ENCODE data around the gene NAALADL2. TPM values are rescaled to one million over a fixed set of nuclear protein-coding genes. Genes with fewer than 3 reads are reported as not detected.

The NAALADL2 gene
- total RNA-seq, 1 experiment from 2014 or later = 12.8 TPM

DNA sequence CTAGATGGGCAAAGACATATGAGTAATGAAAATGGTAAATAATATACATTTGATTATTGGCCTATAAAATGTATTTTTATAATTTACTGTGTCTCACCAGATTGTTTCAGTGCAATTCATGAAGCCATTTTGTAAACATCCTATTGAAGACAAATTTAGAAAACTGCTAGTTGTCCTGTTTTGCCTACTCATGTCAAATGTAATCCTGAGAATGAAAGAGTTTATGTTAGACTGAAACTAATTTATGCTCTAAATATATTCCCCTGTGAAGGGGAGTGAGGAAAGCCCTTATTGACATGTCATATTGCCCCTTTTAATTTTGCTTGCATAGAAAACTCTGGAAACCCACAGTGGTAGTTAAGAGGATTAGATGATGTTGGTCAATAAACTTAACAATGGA is 610.0 kb downstream of the NAALADL2 start:
- no peak for DNase-seq
- Histone ChIP-seq H3K4me2 (no peak overlapping the region), H3K9me3 (ENCODE audit: insufficient read depth, low read depth) (no peaks in the 10 kb centered on the region), H3K4me3 (no peak overlapping the region), H3K27me3 (ENCODE audit: insufficient read depth, low read depth) (no peaks in the 10 kb centered on the region), H3K79me2 (ENCODE audit: low read depth) (no peaks in the 10 kb centered on the region), H4K20me1 (ENCODE audit: insufficient read depth) (no peaks in the 10 kb centered on the region), H2AFZ (no peak overlapping the region), H3K27ac (no peak overlapping the region), H3K9me2 (ENCODE audit: insufficient read depth) (no peaks in the 10 kb centered on the region), H3K36me3 (ENCODE audit: low read depth) (no peaks in the 10 kb centered on the region), H3K4me1 (replicated peaks; ENCODE audit: insufficient read depth) (no peaks in the 10 kb centered on the region), H3F3A (ENCODE audit: insufficient read depth, low read depth) (no peaks in the 10 kb centered on the region)
- intact Hi-C loops (cut with micrococcal nuclease; ENCODE audit: unreplicated experiment) = no loop called here
- ChIA-PET CTCF (no interaction called here), POLR2A (ENCODE audit: unreplicated experiment) (no interaction called here)
- TF ChIP-seq, protein P1, sequence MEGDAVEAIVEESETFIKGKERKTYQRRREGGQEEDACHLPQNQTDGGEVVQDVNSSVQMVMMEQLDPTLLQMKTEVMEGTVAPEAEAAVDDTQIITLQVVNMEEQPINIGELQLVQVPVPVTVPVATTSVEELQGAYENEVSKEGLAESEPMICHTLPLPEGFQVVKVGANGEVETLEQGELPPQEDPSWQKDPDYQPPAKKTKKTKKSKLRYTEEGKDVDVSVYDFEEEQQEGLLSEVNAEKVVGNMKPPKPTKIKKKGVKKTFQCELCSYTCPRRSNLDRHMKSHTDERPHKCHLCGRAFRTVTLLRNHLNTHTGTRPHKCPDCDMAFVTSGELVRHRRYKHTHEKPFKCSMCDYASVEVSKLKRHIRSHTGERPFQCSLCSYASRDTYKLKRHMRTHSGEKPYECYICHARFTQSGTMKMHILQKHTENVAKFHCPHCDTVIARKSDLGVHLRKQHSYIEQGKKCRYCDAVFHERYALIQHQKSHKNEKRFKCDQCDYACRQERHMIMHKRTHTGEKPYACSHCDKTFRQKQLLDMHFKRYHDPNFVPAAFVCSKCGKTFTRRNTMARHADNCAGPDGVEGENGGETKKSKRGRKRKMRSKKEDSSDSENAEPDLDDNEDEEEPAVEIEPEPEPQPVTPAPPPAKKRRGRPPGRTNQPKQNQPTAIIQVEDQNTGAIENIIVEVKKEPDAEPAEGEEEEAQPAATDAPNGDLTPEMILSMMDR (conservative IDR thresholded peaks at IDR 0.05) = no peak
- TF ChIP-seq EZH2 (IDR thresholded peaks at IDR 0.05; ENCODE audit: low read depth) = no peak
- BruUV-seq (replicated peaks) = no TSS peak

DNA sequence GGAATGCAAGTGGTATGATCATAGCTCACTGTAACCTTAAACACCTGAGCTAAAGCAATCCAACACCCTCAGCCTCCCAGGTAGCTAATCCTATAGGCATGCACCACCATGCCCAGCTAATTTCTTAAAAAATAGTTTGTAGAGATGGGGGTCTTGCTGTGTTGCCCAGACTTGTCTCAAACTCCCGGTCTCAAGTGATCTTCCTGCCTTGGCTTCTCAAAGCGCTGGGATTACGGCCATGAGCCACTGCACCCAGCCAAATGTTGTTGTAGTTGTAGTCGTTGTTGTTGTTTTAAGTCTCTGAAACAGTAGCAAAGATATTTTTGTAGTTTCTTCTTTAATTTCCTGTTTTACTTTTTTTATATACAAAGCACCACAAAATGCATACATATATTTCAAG is 616.6 kb downstream of the NAALADL2 start:
- H3K9me3 ChIP-seq (ENCODE audit: insufficient read depth, low read depth) = no peaks in the 10 kb centered on the region
- no peak overlapping the region for H3K4me2 ChIP-seq
- ChIA-PET POLR2A (ENCODE audit: unreplicated experiment) (no interaction called here), CTCF (no interaction called here)
- no TSS peak for BruUV-seq (replicated peaks)
- no peaks in the 10 kb centered on the region for H3F3A ChIP-seq (ENCODE audit: insufficient read depth, low read depth)
- no peak overlapping the region for H2AFZ ChIP-seq
- intact Hi-C loops (cut with micrococcal nuclease; ENCODE audit: unreplicated experiment) = no loop called here
- no peaks in the 10 kb centered on the region for H3K79me2 ChIP-seq (ENCODE audit: low read depth)
- H4K20me1 ChIP-seq (ENCODE audit: insufficient read depth) = no peaks in the 10 kb centered on the region
- H3K4me3 ChIP-seq = no peak overlapping the region
- no peak overlapping the region for H3K27ac ChIP-seq
- H3K4me1 ChIP-seq (replicated peaks; ENCODE audit: insufficient read depth) = no peaks in the 10 kb centered on the region
- H3K36me3 ChIP-seq (ENCODE audit: low read depth) = no peaks in the 10 kb centered on the region
- no peaks in the 10 kb centered on the region for H3K27me3 ChIP-seq (ENCODE audit: insufficient read depth, low read depth)
- no peak for DNase-seq
- H3K9me2 ChIP-seq (ENCODE audit: insufficient read depth) = no peaks in the 10 kb centered on the region
- TF ChIP-seq, protein P1 (conservative IDR thresholded peaks at IDR 0.05) = no peak
- no peak for TF ChIP-seq EZH2 (IDR thresholded peaks at IDR 0.05; ENCODE audit: low read depth)

- intact Hi-C loops (cut with micrococcal nuclease; ENCODE audit: unreplicated experiment) = no loop called here
- H3K4me3 ChIP-seq = no peak overlapping the region
- no peaks in the 10 kb centered on the region for H3K79me2 ChIP-seq (ENCODE audit: low read depth)
- ChIA-PET CTCF (no interaction called here), POLR2A (ENCODE audit: unreplicated experiment) (no interaction called here)
- H3K9me2 ChIP-seq (ENCODE audit: insufficient read depth) = no peaks in the 10 kb centered on the region
- no peak overlapping the region for H3K4me2 ChIP-seq
- no TSS peak for BruUV-seq (replicated peaks)
- H3K9me3 ChIP-seq (ENCODE audit: insufficient read depth, low read depth) = no peaks in the 10 kb centered on the region
- no peaks in the 10 kb centered on the region for H3K36me3 ChIP-seq (ENCODE audit: low read depth)
- H2AFZ ChIP-seq = no peak overlapping the region
- DNase-seq = no peak
- TF ChIP-seq, protein P1 (conservative IDR thresholded peaks at IDR 0.05) = no peak
- TF ChIP-seq EZH2 (IDR thresholded peaks at IDR 0.05; ENCODE audit: low read depth) = no peak
- no peaks in the 10 kb centered on the region for H3F3A ChIP-seq (ENCODE audit: insufficient read depth, low read depth)
- no peaks in the 10 kb centered on the region for H4K20me1 ChIP-seq (ENCODE audit: insufficient read depth)
- no peaks in the 10 kb centered on the region for H3K4me1 ChIP-seq (replicated peaks; ENCODE audit: insufficient read depth)
- no peak overlapping the region for H3K27ac ChIP-seq
- no peaks in the 10 kb centered on the region for H3K27me3 ChIP-seq (ENCODE audit: insufficient read depth, low read depth)
These were observed 617.4 kb downstream of the NAALADL2 start for GRCh38 chr3:175476489-175476888.
